MG63 (cell line): ENCODE data around the gene CORO2B. TPM values are rescaled to one million over a fixed set of nuclear protein-coding genes. Genes with fewer than 3 reads are reported as not detected.

Experiments
- DNase-seq: peaks from one replicate; pipeline ENCODE4 v3.0.0-alpha.2; 2020
- H3K27me3 ChIP-seq: fragments of 250-450 bp; sonication (Bioruptor Pico); 2 replicates; pipeline ENCODE4 v1.5.1; 2020; ENCODE audit warnings: mild to moderate bottlenecking, moderate library complexity
- H3K36me3 ChIP-seq: fragments of 250-450 bp; sonication (Bioruptor Pico); 2 replicates; pipeline ENCODE4 v1.5.1; 2020; ENCODE audit warnings: mild to moderate bottlenecking, moderate library complexity
- H3K4me3 ChIP-seq: fragments of 250-450 bp; sonication (Bioruptor Pico); 2 replicates; pipeline ENCODE4 v1.5.1; 2020; ENCODE audit warnings: mild to moderate bottlenecking, moderate library complexity
- H3K9me3 ChIP-seq: fragments of 250-450 bp; sonication (Bioruptor Pico); 2 replicates; pipeline ENCODE4 v1.5.1; 2020; ENCODE audit warnings: mild to moderate bottlenecking, moderate library complexity
- total RNA-seq: library from RNA; depleted of rRNA; stranded (reverse); fragments of >200 nt; shearing (Covaris generic); gene quantifications from 2 replicates; pipeline ENCODE4 v1.2.3, GENCODE V29; 2014; ENCODE audit warnings: low replicate concordance

Gene CORO2B
- total RNA-seq, 1 experiment from 2014 or later = 7.1 TPM

DNA sequence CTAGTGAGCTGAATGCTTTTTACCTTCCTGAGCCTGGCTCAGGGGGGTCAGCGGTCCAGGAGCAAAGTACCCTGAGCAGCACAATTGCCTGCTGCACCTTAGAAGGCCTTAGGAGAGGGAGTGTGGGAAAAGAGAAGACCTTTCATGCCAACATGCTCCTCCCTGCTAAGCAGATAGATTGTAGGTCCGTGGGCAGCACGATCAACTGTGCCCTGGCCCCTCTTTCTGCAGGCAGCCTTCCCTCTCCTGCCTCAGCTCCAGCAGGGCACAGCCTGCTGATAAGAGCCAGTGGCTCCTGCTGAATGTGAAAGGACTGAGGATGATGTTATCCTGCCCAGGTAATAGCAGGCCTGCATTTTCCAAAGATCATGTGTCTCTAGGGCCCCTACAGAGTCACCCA lies 4.1 kb downstream of the CORO2B start:
- no peak overlapping the region for H3K4me3 ChIP-seq
- peaks cover 12% of the 10 kb centered on the region; the same call in 1 of the 2 replicates for H3K36me3 ChIP-seq
- DNase-seq = no peak
- no peaks in the 10 kb centered on the region for H3K27me3 ChIP-seq
- H3K9me3 ChIP-seq = no peaks in the 10 kb centered on the region

DNA sequence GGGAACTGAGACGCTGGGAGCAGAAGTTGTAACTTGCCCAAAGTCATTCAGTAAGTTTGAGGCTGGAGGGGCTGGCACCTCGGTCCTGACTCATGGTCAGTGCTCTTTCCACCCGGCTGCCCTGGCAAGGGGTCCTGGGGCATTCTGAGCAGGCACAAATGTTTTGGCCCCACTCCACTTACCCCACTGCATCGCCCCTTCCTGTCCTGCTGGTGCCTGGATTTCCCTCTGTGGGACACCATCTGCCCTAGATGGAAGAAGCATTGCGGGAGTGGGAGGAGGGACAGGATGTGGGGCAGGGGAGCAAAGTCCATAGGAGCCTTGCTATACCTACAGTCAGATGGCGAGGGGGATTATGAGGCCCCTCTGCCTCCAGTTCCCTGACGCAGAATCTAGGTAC lies 4.5 kb downstream of the CORO2B start:
- H3K36me3 ChIP-seq = peaks cover 12% of the 10 kb centered on the region; the same call in 1 of the 2 replicates
- no peaks in the 10 kb centered on the region for H3K9me3 ChIP-seq
- H3K4me3 ChIP-seq = no peak overlapping the region
- DNase-seq = peak; percentile 70
- no peaks in the 10 kb centered on the region for H3K27me3 ChIP-seq

DNA sequence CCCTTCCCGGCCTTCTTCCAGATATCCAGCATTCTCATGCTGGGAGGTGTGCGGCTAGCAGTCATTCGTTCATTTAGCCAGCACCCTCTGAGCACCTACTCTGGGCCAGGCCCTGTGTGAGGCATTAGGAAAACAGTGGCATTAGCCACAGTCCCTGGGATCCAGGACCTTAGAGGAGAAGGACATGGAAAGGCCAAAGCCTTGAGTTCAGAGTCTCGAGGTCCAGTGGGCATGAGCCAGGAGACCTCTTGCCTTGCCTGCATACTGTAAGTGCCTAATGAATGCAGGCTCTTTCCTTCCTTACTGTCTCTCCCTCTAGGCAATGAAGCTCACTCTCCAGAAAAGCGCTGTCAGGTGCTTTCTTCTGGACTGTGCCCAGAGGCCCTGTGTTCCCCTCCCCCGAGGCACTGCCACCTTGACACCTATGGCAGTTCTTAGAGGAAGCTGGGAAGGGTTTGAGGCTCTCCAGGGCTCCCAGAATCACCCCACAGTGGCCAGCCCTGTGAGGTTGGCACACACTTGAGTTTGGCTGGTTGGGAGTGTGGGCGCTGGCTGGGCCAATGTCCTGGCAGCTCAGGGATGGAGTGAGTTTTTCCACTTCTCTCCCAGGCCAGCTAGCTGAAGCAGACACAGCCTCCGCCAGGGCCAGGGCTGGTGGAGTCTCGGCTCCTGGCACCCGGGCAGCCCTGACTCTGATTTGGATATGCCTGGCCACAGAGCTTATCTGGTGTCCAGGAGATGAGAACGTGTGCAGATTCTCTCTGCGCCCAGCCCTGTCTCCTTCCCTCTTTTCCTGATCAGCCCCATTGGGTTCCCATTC lies 5.4 kb downstream of the CORO2B start:
- H3K4me3 ChIP-seq = no peak overlapping the region
- H3K27me3 ChIP-seq = no peaks in the 10 kb centered on the region
- H3K9me3 ChIP-seq = no peaks in the 10 kb centered on the region
- peaks cover 12% of the 10 kb centered on the region; the same call in 1 of the 2 replicates for H3K36me3 ChIP-seq
- peak; percentile 66 for DNase-seq

DNA sequence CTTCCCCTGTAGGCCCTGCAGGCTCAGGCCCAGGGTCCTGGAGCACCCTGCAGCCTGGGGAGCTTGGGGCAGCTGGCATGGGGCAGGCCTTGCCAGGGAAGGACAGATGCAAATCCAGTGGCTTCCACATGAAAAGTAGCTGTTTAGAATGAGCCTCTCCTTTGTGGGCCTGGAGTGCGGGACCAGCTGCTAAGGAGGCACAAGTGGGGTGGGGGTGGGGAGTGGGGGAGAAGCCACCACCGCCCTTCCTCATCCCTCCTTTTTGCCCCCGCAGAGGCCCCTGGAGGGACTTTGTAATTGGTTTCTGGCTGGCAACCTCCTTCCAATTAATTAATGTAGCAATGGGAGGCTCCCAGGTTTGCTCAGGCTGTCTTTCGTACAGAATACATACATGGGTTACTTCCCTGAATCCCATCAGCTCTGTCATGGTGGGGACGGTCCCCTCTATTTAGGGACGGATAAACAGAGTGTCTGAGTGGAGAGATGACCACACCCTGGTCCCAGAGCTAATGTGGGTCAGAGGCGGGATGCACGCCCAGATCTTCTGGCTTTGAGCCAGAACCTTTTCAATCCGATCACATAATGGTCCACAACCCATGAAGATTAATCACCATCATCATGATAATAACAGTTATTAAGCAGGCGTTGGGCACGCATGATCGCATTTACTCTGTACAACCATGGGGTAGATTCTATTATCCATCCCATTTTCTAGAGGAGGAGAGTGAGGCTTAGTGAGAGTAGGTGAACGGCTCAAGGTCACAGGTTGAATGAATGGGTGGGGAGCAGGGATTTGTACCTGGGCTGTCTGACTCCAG lies 6.2 kb downstream of the CORO2B start:
- no peaks in the 10 kb centered on the region for H3K9me3 ChIP-seq

DNA sequence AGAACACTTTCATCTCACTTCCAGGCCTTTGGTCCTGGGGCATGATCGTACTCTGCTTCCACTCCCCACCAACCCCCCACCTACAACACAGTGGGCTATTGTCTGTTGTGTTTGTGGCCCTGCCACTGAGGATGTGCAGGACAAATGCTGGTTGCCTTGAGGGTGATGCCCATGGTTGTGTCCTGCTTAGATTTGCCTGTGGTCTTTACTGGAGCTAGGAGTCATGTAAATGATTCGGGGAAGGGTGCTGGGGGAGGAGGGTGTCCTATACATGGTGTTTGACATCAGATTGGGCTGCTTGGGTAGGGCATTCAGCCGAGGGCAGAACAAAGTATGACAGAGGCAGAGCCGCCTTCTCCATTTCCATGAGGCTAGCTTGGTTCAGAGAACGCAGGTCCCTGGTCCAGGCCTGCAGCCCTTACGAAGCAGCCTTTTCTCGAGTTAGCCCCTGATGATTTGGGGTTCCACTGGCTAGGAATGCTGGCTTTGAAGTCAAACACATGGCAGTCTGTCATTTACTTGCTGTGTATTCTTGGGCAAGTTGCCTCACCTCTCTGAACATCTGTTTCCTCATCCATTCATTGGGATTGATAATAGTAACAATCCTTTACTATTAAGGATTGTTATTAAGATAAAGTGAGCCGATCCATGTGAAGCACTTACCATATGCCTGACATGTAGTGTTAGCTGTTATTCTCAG lies 6.9 kb downstream of the CORO2B start:
- DNase-seq = no peak
- no peaks in the 10 kb centered on the region for H3K9me3 ChIP-seq

More for the DNA sequence above, 6.2 kb downstream of the CORO2B start:
- DNase-seq = no peak
- Histone ChIP-seq H3K4me3 (no peak overlapping the region), H3K27me3 (no peaks in the 10 kb centered on the region), H3K36me3 (peaks cover 12% of the 10 kb centered on the region; the same call in 1 of the 2 replicates)

DNA sequence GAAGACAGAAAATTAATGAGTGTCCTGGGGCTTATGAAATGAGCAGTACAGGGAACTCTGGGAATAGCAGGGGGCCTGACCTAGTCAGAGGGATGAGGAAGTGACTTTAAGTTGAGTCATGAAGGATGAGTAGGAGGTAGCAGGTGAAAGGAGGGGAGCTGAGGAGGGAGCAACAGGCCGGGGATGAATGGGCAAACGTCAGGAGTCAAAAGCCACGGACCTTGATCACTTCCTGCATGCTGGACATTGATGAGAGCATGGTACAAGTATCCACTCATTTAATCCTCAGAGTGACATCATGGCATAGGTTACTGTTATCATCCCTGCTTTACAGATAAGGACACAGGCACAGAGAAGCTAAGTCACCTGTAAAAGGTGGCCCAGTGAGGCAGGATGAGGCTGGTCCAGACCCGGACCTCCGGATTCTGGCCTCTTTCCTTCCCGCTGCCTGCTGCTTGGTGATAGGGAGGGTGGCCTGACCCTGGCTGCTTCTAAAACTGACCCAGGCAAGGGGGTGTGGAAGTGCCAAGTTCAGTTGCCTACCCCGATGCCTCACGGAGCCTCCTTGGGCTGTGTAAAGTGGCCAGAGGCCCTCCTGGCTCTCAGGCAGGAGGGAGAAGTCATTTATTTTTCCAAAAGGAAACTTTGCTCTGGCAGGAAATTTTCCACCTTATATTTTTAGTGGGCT lies 7.6 kb downstream of the CORO2B start:
- no peaks in the 10 kb centered on the region for H3K27me3 ChIP-seq
- peak; percentile 90 for DNase-seq
- no peaks in the 10 kb centered on the region for H3K9me3 ChIP-seq
- H3K4me3 ChIP-seq = no peak overlapping the region
- H3K36me3 ChIP-seq = peaks cover 12% of the 10 kb centered on the region

More for the DNA sequence above, 6.9 kb downstream of the CORO2B start:
- H3K27me3 ChIP-seq = no peaks in the 10 kb centered on the region
- peaks cover 12% of the 10 kb centered on the region; the same call in 1 of the 2 replicates for H3K36me3 ChIP-seq
- H3K4me3 ChIP-seq = no peak overlapping the region

DNA sequence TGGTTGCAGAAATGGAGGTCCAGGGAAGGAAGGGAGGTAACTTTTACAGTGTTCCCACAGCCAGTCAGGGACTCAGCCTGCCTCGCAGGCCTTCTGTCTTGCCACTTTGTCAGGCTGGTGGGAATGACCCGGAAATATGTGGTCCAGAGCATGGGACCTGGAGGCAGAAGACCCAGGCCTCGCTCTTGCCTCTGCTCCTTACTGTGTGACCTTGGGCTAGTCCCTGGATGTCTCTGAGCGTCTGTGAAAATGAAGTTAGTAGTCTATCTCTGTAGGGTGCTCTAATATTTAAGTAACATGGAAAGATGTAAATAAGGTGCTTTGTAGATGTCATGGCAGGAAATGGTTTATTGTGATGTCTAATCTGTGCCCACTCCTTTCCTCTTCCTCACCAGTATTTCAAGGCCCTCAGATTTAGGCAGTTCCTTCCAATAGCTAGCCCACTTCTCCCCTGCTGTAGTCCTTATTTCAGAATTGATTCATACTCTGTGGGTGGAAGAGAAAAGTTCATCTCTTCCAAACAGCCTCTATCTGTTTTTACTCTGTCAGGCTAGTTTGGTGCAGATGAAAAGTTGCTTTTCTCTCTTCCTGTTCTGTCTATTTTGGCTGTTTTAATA lies 9.1 kb downstream of the CORO2B start:
- Histone ChIP-seq H3K27me3 (no peaks in the 10 kb centered on the region), H3K9me3 (no peaks in the 10 kb centered on the region), H3K4me3 (no peak overlapping the region), H3K36me3 (peaks cover 7% of the 10 kb centered on the region)
- no peak for DNase-seq

DNA sequence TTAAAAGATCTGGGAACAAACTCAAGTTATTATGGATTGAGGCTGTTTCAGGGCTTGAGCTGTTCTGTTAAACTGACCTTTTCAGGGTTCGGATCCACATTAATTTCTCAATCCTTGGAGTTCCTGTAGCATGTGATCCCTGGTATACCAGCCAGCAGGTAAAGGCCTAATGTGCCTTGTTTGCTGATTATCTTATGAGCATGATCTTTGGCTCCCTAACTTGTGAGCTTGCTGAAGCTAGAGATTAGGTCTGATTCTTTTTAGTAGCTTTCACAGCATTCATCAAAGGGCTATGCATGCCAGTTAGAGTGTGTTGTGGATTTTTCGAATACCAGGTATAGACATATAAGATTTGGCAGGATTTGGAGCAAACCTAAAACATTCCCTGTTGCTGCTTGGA lies 10.3 kb downstream of the CORO2B start:
- Histone ChIP-seq H3K9me3 (no peaks in the 10 kb centered on the region), H3K27me3 (no peaks in the 10 kb centered on the region), H3K36me3 (peaks cover 5% of the 10 kb centered on the region), H3K4me3 (no peak overlapping the region)
- DNase-seq = no peak

DNA sequence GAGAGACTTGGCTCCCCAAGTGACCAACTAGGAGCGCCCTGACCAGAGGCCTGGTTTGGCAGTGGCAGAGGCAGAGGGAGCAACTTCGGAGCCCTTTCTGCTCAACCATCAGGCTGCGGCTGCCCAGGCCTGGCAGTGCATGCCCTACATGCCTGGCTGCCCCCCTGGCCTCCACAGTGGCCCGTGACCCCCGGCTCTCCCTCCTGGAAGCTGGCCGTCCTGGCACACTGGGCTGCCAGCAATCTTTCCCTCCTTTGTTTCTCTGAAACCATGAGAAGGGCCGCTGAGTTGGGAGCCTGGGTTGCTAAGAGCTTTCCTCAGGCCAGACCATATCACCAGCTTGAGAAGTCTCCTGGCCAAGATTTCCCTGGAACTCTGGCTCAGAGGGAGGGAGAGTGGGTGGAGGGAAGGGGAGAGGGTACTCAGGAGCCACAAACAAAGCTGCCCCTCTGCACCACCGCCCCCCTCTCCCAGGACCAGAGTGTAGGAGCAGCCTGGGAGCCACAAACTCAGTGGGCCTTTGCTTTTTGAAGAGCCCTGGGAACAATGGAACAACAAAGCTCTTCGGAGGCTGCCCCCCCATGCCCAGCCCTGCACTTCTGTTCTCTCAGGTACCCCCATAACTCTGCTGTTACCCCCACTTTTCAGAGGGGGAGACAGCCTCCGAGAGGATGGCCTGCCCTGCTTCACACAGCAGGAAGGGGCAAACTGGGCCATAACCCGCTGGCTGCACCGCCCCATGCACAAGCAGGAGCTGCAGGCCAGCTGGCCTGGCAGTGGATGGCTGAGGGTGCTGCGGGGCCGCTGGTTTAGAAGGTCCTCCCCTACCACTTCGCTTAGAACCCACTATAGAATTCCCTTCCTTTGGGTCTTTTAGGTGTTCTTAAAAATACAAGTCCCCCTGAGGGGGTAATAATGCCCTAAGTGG lies 11.3 kb downstream of the CORO2B start:
- no peak for DNase-seq
- H3K4me3 ChIP-seq = no peak overlapping the region

DNA sequence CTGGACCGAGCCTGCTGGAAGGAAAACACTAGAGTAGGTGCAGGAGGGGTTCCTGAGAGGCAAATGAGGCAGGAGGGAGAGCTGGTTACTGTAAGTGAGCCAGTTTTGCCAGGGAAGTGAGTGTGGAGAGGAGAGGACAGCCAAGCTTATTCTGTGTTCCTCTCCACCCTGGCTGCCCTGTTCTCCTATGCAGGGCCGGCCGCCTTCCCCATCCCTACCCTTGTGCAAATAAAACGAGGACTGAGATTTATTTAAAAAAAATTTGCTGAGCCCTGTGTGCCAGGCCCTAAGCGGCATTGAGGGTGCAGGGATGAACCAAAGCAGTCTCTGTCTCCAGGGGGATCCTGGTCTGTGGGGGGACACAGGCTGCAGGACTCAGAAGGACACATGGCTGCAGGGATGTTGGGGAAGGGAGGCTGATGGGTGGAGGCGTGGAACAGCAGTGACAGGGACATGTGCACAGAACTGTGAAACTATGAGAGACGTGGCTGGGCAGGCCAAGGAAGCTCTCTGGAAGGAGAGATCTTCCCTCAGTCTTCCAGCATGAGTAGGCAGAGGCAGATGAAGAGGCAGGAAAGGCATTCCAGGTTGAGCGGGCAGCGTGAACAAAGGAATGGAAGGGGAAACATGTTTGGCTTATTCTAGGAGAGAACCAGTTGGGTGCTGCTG lies 12.1 kb downstream of the CORO2B start:
- H3K27me3 ChIP-seq = no peaks in the 10 kb centered on the region
- H3K4me3 ChIP-seq = no peak overlapping the region
- H3K36me3 ChIP-seq = peaks cover 2% of the 10 kb centered on the region
- no peaks in the 10 kb centered on the region for H3K9me3 ChIP-seq
- DNase-seq = no peak

More for the DNA sequence above, 11.3 kb downstream of the CORO2B start:
- H3K36me3 ChIP-seq = peaks cover 3% of the 10 kb centered on the region
- no peaks in the 10 kb centered on the region for H3K9me3 ChIP-seq
- H3K27me3 ChIP-seq = no peaks in the 10 kb centered on the region

DNA sequence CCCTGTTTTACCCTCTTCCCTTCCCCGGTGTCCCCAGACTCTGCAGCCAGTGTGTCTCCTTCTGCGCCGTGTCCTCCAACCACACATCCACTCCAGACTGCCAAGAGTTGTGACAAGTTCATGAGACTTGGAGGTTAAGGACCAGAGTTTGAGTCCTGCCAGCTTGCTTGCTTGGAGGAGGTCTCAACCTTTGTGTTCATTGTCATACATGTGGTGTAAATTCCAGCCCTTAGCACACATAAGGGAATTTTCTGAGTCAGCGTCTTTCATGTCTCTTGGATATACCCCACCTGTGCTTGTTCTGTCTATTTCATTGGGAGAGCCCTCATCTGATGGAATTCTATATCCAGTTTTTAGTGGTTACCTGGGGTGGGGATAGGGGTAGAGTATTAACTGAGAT lies 13.3 kb downstream of the CORO2B start:
- H3K4me3 ChIP-seq = no peak overlapping the region
- DNase-seq = no peak
- no peaks in the 10 kb centered on the region for H3K9me3 ChIP-seq
- no peaks in the 10 kb centered on the region for H3K27me3 ChIP-seq
- H3K36me3 ChIP-seq = peaks cover 2% of the 10 kb centered on the region

DNA sequence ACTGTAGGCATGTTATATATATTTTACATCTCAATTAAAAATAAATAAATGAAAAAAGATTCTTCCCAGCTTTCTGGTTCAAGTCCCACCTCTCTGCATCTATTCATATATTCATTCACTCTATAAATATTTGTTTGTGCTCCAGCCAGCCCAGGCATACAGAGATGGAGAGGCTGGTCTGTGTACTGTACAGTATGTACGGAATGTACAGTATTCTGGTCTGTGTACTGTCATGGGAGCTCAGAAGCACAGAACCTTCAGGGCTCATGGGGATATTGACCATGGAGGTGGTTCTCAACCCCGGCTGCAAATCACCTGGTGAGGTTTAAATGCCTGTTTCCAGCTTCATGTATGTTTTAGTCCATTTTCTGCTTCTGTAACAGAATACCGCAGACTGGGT lies 13.8 kb downstream of the CORO2B start:
- no peak for DNase-seq
- Histone ChIP-seq H3K4me3 (no peak overlapping the region), H3K36me3 (peaks cover 1% of the 10 kb centered on the region), H3K27me3 (no peaks in the 10 kb centered on the region), H3K9me3 (no peaks in the 10 kb centered on the region)

DNA sequence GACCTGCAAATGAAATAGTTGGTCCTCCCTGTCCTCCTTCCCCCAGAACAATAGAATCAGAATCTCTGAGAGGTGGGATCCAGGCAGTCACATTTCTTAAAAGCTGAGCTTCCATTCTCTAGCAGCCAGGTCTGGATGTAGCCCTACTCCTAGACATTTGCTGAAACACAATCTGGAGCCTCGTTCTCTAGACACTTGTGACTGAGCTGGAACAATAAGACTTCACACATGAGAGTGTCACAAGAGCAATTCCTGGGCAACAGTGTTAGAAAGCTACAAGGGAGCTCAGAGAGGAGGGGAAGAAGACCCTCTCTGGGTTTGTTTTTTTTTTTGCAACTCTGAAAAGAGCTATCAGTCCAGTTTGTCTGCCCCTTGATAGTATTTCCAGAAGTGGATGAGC lies 14.5 kb downstream of the CORO2B start:
- Histone ChIP-seq H3K27me3 (no peaks in the 10 kb centered on the region), H3K4me3 (no peak overlapping the region), H3K36me3 (no peaks in the 10 kb centered on the region; the same call in 1 of the 2 replicates), H3K9me3 (no peaks in the 10 kb centered on the region)
- DNase-seq = no peak

DNA sequence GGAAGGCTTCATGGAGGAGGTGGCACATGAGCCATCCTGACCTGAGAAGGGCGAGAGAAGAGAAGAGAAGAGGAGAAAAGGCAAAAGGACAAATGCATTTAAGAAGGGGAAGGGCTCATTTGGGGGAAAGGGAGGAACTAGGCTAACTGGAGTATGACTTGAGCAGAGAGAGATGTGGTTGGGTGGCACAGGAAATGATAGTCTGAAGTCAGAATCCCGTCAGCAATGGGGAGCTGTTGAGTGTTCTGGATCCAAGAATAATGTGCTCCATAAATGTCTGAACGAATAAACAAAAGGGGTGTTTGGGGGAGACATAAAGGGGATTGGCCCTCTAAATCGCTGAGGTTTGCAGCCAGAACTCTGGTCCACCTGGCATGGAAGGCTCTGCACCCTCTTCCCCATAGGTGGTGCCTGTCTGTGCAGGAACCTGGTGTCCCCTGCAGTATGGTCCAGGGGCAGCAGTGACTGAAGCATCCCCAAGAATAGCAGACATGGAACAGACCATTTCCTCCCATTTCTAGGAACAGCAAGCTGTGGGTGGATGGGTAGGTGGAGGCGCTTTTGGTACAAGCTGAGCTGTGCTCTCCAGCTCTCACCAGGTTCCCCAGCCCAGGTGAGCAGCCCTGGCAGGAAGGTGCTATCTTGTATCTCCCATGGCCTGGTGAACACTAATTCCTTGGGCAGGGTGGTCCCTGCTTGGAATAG lies 15.2 kb downstream of the CORO2B start:
- DNase-seq = no peak
- no peaks in the 10 kb centered on the region for H3K9me3 ChIP-seq
- no peak overlapping the region for H3K4me3 ChIP-seq
- no peaks in the 10 kb centered on the region; the same call in 1 of the 2 replicates for H3K36me3 ChIP-seq
- no peaks in the 10 kb centered on the region for H3K27me3 ChIP-seq
